GM21786 (cell line): Measurements from ENCODE around the gene PPP2R3C.
"Not testable (repeated sequence)": the region's sequence is repeated elsewhere in the genome, so short reads cannot be mapped to it uniquely, and the experiment has no call there.

Experiments used
- ATAC-seq: cut with Tn5 transposase; IDR thresholded peaks from one replicate; pipeline ENCODE4 v1.9.1; 2021; ENCODE audit not compliant: unreplicated experiment

PPP2R3C gene

GRCh38 chr14:35065731-35066130 is 56.1 kb downstream of the PPP2R3C start:
- not testable (repeated sequence) for ATAC-seq

GRCh38 chr14:35061113-35061791 is 60.5 kb downstream of the PPP2R3C start:
- not testable (repeated sequence) for ATAC-seq

- ATAC-seq, result no peak
These were observed 69.2 kb downstream of the PPP2R3C start for GRCh38 chr14:35052637-35053036.

- ATAC-seq, result no peak
These were observed 70.0 kb downstream of the PPP2R3C start for GRCh38 chr14:35051796-35052195.

GRCh38 chr14:35050652-35051051 is 71.1 kb downstream of the PPP2R3C start:
- no peak for ATAC-seq

GRCh38 chr14:35047976-35048513 is 73.7 kb downstream of the PPP2R3C start:
- ATAC-seq, result no peak

- peak; percentile 20 for ATAC-seq
These were observed 74.8 kb downstream of the PPP2R3C start for GRCh38 chr14:35046751-35047536.

GRCh38 chr14:35046048-35046750 is 75.6 kb downstream of the PPP2R3C start, which contains the start of gene FAM177A1:
Gene FAM177A1 (plus strand): TSS chr14:35046272. CDS start chr14:35046464, 192 bp downstream.
- peak; percentile 92 for ATAC-seq

GRCh38 chr14:35045798-35046047 is 76.1 kb downstream of the PPP2R3C start:
- ATAC-seq, result no peak

- no peak for ATAC-seq
These were observed 76.6 kb downstream of the PPP2R3C start for GRCh38 chr14:35044939-35045797.

- no peak for ATAC-seq
These were observed 78.7 kb downstream of the PPP2R3C start for GRCh38 chr14:35043046-35043445.

- ATAC-seq, result no peak
These were observed 79.2 kb downstream of the PPP2R3C start for GRCh38 chr14:35042632-35043031.

GRCh38 chr14:35038312-35038711 is 83.5 kb downstream of the PPP2R3C start:
- ATAC-seq, result not testable (repeated sequence)
